HG03342 (cell line): ENCODE measurements around the gene CLRN3.
A peak's percentile ranks its signal among the peaks of the same experiment; 100 is the strongest.

ENCODE experiments used
- ATAC-seq: cut with Tn5 transposase; IDR thresholded peaks from one replicate; pipeline ENCODE4 v1.9.1; 2021; ENCODE audit warnings: mild to moderate bottlenecking, moderate library complexity; ENCODE audit not compliant: unreplicated experiment

The CLRN3 gene

DNA sequence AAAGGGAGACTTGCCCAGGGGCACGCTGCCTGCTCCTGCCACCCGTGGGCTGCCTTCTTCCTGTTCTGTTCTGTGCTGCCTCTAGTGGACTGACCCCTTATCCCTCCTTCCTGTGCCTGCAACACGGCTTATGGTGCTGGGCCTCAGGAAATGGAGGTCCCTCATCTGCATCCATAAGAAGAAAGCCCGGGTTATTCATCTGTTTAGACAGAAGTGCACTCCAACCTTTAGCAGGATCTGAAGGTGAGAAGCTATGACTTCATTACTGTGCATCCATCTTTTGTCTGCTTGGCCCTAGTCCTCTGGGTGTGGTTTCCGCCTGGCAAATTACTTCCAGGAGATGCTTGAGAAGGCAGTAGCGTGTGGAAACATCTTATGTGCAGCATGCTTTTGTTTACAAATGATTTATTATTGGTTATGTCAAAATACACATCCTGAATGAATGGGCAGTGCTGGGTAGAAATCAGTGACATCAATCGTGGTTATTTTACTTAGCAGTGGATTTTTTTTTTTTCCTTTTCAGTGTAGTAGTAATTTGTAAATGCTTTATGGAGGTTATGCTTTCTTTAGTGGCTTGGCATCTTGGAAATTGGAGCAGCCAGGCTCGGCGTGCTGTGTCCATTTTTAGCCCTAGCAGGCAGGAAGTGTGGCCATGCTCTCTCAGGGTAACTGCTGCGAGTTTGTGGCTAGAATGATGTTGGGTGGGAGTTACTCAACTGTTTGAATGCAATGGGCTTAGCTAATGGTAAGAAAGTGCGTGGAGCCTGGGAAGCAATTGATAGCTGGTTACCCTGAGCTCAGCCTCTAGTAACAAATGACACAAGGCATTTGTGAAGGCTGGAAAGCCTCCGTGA is 26.9 kb upstream of the CLRN3 start:
- ATAC-seq, result no peak

DNA sequence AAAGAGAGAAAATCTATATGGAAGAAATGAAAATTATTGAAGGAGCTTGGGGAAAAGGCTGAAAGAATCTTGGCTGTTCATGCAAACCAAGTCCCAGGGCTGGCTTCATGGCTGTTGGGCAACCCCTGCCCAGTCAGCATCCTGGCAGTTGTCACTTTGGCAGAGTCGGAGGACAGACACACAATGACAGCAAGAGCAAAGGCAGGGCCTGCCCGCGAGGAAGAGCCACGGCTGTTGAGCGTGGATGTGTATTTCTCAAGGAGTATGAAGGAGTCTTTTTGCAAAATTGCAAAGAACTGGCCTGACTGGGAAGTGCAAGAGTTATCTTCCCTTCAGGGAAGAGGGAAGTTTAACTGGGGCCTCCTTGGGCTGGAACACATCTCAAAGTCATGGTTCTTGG is 25.8 kb upstream of the CLRN3 start:
- no peak for ATAC-seq

DNA sequence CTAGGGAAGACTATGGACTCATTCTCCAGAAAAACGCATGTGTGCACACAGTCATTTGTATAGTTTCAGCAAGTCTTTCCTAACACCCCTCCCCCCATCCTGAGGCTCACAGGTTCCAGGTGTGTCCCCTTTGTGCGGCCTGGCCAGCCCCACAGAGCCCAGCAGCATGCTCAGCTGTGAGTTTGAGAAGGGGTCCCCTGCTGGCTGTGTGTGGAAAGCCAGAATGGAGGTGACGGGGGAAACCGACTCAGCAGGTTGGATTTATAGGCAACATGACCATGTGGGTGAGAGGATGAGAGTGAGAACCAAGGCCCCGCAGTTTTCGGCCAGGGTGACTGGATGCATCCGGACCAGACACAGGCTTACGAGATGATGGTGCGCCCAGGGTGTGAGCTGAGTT is 24.1 kb upstream of the CLRN3 start:
- ATAC-seq, result no peak

DNA sequence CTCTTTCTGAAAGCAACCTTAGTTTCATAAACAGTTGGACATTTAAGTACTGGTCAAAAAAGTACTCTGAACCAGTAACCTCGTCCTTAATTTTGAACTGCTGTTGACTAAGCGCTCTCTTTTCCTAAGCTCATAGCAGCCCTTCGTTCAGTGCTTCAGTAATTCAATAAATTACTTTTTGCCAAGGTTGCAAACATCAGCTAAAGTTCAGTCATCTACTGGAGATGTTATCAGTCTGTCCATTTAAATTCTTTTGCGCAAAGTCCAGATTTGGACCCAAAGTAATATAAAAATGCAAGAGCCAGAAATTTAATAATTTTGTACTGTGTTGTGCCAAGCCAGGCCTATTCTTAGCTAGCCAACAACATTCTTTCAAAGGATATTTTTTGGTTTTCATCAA is 22.6 kb upstream of the CLRN3 start:
- ATAC-seq, result no peak

DNA sequence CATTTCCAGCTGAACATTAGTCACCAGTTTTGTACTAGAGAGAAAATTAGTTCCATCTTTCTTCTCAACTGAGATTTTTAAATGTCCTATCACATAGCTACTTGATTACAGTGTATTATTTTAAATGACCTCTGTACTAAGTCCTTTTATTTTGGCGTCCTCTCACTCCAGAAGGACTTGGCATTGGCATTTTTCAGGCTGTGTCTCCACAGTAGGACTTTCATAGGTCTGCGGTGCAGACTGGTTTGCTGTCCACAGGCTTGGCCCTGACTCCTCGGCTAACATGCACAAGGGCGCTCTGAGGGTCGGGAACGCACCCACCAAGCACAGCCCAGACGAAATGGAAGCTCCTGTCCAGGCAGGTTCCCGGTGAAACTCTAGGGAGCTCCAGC is 20.6 kb upstream of the CLRN3 start:
- no peak for ATAC-seq

DNA sequence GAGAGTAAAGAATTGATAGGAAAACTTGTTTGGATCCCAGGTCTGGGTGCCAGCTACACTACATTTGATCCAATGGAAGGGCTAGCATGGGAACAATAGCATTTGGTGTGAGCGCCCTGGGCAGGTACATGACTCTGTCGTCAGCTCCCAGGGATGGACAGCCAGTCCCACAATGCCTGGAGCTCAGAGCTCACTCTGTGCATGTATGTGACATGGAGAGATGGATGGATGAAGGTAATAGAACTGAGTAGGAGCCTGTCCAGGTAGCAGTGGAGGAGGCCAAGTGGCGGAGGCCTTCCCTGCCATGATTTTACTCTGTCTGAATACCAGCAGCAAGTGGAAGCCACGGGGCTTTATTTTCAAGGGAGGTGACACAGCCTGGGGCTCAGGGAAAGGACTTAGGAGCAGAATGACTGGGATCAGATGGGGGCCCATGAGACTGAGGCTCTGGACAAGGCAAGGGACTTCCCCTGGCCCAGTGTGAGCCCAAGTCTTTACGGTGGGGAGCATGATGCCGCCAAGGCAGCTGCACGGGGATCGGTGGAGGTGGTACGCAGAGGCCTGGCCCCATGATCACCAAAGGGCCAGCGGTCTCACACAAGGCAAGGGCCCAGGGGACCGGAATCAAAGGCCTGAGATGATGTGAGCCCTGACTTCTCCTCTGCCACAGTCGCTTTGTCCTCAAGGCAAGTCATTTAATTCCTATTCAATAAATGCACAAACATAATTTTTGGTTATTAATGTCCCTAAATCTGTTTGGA is 20.0 kb upstream of the CLRN3 start:
- ATAC-seq, result no peak

DNA sequence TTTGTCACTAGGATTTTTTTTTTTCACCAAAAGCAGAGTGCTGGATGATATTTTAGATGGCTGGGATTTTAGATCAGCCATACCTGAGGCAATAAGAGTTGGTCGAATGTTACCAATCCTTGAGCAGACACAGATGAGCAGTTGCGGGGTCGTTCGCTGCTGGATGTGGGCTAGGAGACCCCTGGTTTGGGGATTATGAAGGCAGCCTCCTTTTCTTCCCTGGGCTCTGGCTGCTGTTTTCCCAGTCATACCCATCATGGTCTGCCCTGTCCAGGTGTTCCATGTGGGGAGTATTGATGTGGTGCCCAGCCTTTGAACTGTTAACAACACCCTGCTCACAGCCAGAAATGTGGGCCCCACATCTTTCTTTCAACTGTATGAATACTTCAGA is 19.1 kb upstream of the CLRN3 start:
- ATAC-seq, result no peak

DNA sequence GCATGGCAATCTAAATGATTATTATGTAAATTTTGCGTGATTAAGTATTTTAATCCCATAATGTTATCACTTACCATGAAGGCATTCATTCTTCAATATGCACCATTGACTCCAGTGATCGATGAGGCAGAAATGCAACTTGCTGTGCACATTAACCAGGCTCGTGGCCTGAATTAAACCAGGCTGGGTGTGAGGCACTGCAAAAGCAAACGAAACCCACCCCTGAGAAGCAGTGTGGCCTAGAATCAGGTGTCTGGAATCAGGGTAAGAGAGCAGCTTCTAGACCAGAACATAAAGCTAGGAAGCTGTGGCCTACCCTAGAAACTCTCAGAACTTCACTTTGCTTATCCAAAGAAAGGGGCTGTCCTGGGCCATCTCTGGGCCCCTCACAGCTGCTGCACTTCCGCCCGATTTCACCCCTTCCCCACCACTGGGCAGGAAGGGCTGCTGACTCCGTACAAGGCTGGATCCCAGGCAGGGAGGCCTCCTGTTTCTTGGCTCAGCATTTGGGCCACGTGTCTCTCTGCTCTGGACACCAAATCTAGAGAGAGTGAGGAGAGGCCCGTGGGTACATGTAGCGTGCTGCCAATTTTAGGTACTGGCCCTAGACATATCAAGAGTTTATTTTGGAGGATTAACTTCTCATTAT is 18.6 kb upstream of the CLRN3 start:
- ATAC-seq, result no peak

DNA sequence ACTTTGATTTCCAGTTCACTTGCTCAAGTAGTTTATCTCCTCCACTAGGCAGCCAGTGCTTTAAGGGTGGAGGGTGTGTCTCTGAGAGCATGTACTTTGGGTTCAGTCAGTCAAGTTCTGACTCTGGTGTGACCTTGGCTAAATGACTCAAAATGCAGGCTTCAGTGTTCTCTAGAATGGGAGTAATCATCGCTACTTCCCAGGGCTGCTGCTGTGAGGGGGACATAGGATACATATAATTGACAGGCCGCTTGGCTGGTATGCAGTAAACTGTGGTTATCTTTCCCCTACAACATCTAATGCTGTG is 17.7 kb upstream of the CLRN3 start:
- ATAC-seq, result no peak

DNA sequence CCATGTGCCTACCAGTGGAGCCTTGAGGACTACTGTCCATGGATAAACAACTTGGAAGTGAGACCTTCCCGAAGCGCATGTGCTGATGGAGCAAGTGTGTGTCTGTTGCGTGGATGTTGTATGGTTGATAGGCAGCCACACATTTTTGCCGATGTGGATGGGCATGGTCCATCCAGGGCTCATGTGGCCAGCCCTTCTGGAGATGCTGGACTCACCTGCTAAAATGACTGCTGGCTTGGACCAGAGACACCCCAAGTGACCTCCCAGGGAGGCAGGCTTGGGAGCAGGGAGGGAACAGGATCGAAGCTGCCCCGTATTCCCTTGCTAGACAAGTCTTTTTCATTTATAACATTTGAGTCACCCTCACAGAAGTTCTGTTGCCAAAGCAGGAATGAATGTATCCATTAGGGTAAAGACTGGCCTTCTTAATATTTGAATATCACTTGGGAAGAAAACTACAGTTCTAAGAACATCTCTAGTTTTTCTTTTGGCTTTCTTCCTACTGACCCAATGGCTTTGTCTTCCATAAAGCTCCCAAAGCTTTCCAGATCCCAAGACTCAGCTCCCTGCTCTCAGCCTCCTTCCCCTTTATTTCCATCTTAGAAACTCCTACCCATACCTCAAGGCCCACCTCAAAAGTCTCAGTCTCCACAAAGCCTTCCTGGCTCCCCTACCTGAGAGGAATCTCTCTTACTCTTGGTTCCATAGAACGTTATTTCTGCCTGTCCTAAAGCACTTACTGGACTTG is 17.1 kb upstream of the CLRN3 start:
- ATAC-seq, result no peak

DNA sequence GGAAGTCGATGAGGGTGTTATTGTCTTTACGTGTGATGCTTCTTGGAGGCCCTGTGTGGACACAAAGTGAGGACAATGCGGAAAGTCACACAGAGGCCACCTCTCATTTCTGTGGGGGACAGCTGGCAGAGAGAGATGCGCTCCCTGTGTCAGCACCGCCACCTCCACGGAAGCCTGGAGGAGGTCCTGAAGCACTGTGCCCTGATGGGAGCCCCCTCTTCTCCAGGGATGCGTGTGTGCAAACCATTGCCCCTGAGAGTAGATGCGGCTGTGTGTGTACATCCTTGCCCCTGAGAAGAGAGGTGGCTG is 16.2 kb upstream of the CLRN3 start:
- ATAC-seq, result no peak

DNA sequence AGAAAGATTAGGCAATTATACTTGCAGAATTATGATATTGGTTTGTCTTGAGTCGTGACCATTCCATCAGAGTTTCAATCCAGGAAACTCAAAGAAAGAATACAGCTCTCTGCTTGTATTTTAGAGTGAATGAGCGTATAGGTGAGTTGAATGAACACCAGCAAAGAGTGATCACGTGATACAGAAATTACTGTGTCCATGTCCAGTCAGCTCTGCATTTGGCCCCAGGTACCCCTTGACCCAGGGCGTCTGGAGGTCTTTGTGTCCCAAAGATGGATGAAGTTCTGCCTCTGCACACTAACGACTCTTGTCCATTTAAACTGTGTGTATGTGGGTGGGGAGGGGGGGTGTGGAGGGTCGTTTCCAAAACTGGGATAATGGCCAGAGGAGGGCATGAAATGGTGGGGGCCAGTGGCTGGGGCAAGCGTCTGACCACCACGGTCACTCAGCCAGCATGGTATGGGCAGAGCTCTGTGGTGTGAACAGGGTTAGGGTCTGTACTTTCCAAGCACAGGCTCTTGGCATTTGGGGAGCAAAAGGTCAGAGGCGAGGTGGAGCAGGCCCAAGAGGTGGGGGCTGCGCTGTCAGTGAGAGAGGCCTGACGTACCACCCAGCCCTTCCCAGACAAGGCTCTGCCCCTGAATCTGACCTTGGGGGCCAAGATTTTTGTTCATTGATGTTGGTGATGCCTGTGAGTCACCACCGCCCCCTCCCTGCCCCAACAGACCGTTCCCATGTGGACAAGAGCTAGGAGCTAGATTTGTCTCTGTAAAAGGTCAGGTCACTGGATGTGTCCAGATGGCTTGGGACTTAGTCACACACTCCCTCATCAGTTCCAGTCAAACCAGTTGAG is 15.6 kb upstream of the CLRN3 start:
- ATAC-seq, result no peak

DNA sequence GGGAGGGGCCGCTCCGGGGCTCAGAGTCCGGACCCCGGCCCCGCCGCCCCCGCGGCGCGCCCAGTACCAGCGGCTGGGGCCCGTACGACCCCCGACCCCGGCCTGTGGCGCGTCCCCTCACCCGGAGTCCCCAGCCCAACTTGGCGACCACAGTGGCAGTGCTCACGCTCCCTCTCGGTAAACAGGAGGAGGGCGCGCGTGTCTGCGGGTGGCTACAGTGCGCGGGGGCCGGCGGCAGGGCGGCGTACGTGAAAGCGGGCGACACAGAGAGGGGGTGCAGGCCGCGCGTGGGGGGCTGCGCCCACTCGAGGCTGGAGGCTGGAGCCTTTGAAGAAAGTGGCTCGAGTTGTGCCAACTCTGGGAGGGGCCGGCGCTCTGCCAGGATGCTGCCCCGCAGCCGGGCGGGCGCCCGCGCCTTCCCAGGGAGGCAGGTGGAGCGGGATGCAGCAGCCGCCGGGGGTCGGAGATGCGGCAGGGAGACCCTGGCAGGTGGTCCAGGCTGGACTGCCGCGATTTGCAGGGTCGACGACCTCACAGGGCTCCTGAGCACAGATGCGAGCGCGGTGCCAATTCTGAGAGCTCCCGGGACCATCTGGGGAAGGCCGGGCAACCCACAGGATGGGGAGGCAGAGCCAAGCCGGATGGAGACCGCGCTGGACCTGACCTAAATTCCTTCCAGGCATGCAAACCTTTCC is 14.8 kb upstream of the CLRN3 start:
- no peak for ATAC-seq

DNA sequence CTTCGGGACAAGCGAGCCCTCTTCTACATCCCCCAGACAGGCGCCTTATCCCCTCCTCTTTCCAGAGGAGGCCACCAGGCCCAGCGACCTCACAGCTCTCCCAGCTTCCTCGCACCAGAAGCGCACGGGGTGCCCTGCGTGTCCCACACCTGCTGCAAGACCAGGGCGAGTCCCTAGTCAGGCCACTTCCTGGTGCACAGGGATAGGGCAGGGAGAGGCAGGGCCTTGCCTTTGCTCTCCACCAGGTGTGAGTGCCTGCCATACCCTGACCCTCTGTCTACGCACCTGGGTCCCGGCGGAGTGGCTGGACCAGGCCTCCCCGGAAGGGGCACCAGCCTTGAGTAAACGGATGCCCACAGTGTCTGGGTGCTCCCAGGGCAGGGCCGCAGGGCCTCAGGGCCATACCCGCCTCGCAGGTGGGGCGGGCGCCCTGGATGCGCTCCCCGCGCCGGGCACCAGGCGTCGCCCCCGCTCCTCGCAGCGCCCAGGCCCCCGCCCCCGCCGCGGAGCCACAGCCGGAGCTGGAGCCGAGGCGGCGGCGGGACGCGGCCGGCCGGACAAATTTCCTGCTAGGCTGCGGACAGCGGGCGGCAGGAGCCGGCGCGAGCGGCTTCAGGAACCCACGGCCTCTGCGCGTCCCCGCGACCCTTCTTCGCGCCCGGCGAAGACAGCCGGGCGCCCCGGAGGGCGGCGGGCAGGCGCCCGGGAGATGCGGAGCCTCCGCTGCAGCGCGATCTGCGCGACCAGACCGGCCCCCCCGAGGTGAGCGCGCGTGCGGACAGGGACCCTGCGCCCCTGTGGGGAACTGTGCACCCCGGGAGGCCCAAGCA is 14.0 kb upstream of the CLRN3 start, which contains the start of gene PTPRE:
Gene PTPRE, plus strand, starts transcription at position 556 of the 830 bp plus-strand sequence. CDS start 133,779 bp downstream, outside the sequence.
- ATAC-seq, result peak; percentile 97

DNA sequence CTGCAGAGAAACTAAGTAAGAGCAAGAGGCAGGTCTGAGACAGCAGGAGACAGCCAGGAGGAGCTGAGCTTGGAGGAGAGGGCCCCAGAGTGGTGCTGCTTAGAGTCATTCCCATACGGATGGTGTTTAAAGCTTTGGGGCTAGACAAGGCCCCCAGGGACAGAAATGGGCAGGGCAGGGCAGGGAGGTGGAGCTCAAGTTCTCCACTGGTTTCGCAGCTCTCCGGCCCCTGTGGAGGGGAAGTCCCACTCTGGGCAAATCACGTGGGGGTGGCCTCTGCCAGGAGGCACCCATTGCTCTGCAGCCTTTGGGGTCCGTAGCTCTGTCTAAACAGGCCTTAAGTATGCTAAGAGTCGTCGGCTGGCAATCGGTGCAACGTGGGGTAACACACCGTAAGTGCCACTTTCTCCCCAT is 13.1 kb upstream of the CLRN3 start:
- ATAC-seq, result no peak

DNA sequence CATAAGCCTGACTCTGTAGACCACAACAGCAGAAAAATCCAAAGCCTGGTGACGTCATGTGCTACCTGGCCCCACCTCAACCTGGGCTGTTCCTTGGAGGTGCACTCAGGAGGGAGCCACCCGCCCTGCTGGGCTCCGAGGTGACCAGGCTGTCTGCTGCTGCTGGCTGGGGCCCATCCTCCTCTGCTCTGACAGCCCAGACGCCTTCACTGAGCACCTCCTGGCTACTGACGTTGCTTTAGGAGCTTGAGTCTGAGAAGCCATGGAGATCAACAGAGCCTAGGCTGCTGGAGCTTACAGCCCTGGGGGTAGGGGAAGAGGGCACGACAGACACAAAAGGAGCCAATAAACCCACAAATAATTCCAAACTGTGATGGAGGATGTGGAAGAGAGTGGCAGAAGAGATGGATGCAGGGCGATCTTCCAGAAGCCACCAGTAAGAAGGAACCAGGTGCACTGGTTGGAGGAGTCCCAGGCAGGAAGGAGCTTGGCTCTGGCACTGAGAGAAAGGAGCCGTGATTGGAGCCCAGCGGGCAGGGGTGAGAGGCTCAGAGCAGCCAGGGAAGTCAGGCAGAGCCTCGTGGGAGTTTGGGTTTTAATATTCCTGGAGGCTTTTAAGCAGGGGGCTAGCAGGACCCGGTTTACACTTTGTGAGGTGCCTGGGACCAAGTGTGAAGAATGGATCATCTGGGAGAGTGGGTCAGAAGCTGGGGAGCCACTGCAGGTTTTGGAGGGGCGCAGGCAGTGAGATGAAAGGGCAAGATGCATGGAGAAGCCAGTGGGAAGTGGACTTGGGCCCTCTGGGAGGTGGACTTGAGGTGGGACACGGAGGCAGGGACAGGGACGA is 12.5 kb upstream of the CLRN3 start:
- ATAC-seq, result no peak

DNA sequence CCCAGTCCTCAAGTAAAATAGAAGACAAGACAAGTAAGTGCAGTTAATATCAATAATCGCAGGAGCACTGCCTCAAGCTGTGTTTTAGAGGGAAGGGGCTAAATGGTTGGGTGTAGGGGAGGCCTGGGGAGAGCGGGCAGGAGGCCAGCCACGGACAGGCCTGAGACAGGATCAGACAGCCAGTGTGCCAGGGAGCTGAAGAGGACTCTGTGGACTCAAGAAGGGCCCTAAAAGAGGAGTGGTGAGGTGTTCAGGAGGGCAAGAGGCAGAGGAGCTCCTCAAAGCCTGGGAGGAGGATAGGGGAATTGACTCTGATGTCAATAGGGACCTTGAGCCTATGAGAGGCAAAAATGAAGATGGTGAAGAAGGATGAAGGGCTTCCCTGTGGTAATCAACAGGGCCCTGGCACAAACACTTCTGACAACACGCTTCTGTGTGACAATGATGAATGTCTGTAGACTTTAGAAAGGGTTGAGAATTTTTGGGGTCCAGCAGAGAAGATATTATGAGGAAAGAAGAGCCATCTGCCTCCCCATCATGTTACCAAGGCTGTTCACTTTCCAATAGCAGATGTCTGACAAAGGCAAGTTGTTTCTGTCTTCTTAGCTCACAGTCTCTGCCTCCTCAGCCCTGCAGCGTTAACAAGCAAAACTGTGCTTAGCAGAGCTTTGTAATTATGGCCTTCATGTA is 11.7 kb upstream of the CLRN3 start:
- ATAC-seq, result no peak

DNA sequence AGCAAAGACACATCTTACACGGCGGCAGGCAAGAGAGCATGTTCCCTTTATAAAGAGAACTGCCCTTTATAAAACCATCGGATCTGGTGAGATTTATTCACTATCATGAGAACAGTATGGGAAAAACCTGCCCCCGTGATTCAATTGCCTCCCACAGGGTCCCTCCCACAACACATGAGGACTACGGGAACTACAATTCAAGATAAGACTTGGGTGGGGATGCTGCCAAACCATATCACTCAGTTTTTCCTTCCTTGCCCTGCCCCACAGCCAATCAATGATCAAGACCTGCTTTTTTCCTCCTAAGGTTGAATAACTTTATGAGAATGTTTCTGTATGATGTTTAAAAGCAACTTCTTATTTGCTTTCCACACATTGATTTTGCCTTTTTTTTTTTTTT is 11.0 kb upstream of the CLRN3 start:
- no peak for ATAC-seq
